Endometrium (tissue), 2 donors: ENCODE results near the gene CTDSP1.

Source experiments
- FAIRE-seq: peaks from 2 replicates; lab custom pipeline; 2012; peaks lifted over from hg19 to GRCh38; lab: Jason Lieb, UNC
- donor health status: control.
- donor health status: control.

Gene CTDSP1

DNA sequence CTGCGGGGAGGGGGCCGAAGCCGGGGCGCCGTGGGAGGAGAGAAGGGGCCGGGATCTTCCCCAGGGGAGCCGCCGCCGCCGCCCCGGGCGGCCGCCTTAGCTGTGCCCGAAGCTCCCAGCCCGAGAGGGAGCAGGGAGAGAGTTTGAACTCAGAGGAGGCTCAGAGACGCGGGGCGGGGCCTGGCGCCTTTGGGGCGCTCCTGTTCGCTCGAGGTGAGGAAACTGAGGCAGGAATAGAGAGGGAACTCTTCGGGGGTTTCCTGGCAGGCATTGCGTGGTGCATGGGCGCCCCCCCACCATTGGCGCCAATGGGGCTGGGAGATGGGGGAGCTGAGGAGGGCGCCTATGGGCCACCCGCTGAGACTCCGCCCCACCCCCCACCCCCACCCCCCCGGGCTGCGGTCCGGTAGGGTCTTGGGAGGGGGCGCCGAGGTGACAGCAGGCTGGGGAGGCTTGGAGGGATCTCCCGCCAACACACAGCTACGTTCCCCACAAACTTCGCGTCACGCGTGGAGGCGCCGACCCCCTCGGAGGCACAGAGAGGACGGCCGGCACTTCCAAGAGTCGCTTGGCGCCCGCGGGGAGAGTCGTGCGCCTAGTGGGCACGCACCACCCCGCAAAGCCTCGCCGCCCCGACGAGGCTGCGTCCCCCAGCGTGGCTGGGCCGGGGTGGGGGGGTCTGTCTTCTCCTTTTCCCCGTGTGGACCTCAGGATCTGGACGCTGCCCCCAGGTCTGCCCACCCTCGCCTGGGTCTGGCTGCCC lies 680 bp downstream of the CTDSP1 start:
- no peak for FAIRE-seq

DNA sequence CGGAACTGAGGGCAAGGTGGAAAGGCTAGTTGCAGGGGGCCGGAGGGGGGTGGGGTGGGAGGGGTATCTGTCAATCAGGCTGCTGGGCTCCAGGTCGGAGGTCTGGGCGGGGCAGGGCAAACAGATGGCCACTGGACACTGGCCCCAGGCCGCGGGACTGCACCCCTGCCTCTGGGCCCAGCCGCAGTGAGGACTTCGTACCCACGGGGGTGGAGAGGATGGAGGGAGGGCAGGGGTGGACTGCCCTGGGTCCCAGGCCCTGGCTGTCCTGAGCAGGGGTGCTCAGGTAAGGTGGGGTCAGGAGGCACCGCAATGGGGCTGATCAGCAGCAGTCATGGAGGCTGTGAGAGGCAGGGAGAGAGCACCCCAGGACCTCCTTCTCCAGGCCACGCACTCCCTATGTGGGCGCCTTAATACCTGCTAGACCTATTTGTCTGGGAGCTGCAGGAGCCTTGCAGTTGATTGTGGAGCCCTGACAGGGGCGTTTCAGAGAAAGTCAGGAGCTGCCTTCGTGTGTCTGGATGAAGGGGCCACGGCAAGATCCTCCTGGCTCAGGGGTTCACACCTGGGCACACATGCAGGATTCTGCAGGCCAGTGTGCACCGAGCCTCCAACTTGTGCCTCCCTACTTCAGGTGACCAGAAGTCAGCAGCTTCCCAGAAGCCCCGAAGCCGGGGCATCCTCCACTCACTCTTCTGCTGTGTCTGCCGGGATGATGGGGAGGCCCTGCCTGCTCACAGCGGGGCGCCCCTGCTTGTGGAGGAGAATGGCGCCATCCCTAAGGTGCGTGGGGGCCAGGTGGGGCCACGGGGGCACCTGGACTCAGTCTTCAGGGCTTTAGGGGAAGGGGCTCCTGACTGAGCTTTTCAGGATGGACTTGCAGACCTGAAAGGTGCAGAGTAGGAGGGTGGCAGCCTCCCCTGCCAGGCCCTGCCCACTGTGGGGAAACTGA lies 1.5 kb downstream of the CTDSP1 start:
- FAIRE-seq = no peak

DNA sequence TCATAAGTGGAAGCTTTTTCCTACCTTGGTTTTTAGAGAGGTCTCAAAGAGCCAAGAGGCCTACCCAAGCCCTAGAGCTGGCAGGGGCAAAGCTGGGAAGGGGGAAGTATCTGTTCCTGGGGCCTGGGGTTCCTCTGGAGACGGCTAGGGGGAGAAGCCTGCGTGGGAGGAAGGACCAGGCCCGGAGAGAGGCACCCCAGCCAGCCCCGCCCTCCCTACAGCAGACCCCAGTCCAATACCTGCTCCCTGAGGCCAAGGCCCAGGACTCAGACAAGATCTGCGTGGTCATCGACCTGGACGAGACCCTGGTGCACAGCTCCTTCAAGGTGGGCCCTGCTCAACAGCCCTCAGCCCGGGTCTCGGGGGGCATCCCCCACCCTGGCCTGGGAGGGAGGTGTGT lies 2.2 kb downstream of the CTDSP1 start:
- no peak for FAIRE-seq

DNA sequence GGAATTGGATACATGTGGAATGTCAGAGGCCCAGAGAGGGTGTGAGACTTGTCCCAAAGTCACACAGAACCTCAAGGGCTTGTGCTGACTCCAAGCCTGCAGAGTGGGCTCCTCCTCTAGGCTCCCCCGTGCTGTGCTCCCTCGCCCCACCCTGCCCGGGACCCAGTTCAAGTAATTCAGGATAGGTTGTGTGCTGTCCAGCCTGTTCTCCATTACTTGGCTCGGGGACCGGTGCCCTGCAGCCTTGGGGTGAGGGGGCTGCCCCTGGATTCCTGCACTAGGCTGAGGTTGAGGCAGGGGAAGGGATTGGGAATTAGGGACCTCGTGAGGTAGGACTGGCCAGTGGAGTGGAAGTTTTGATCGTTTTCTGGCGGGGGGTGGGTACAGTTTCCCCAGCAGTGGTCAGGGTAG lies 2.8 kb downstream of the CTDSP1 start:
- no peak for FAIRE-seq

DNA sequence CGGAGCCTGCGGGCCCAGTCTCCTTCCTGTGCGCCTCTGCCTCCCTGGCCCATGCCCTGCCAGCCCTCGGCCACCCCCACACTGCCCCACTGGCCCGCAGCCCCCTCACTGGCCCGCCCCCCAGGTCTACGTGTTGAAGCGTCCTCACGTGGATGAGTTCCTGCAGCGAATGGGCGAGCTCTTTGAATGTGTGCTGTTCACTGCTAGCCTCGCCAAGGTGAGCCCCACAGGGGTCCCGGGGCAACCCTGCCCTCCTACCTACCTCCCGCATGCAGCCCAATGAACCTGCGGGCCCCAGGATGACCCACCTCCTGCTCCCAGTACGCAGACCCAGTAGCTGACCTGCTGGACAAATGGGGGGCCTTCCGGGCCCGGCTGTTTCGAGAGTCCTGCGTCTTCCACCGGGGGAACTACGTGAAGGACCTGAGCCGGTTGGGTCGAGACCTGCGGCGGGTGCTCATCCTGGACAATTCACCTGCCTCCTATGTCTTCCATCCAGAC lies 3.3 kb downstream of the CTDSP1 start:
- FAIRE-seq = no peak

DNA sequence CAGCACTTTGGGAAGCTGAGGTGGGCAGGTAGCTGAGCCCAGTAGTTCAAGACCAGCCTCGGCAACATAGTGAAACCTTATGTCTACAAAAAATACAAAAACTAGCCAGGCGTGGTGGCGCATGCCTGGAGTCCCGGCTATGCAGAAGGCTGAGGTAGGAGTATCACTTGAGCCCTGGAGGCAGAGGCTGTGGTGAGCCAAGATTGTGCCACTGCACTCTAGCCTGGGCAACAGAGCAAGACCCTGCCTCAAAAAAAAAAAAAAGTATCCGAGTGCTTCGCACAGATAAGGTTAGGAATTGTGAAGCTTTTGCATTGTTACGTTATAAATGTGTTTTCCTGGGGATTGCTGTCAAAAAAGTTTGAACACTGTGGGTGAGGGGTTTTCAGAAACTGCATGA lies 4.1 kb downstream of the CTDSP1 start:
- FAIRE-seq = no peak

DNA sequence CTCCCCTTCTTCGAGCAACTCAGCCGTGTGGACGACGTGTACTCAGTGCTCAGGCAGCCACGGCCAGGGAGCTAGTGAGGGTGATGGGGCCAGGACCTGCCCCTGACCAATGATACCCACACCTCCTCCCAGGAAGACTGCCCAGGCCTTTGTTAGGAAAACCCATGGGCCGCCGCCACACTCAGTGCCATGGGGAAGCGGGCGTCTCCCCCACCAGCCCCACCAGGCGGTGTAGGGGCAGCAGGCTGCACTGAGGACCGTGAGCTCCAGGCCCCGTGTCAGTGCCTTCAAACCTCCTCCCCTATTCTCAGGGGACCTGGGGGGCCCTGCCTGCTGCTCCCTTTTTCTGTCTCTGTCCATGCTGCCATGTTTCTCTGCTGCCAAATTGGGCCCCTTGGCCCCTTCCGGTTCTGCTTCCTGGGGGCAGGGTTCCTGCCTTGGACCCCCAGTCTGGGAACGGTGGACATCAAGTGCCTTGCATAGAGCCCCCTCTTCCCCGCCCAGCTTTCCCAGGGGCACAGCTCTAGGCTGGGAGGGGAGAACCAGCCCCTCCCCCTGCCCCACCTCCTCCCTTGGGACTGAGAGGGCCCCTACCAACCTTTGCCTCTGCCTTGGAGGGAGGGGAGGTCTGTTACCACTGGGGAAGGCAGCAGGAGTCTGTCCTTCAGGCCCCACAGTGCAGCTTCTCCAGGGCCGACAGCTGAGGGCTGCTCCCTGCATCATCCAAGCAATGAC lies 4.8 kb downstream of the CTDSP1 start:
- no peak for FAIRE-seq

DNA sequence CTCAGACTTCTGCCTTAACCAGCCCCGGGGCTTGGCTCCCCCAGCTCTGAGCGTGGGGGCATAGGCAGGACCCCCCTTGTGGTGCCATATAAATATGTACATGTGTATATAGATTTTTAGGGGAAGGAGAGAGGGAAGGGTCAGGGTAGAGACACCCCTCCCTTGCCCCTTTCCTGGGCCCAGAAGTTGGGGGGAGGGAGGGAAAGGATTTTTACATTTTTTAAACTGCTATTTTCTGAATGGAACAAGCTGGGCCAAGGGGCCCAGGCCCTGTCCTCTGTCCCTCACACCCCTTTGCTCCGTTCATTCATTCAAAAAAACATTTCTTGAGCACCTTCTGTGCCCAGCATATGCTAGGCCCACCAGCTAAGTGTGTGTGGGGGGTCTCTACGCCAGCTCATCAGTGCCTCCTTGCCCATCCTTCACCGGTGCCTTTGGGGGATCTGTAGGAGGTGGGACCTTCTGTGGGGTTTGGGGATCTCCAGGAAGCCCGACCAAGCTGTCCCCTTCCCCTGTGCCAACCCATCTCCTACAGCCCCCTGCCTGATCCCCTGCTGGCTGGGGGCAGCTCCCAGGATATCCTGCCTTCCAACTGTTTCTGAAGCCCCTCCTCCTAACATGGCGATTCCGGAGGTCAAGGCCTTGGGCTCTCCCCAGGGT lies 5.5 kb downstream of the CTDSP1 start:
- FAIRE-seq = no peak

DNA sequence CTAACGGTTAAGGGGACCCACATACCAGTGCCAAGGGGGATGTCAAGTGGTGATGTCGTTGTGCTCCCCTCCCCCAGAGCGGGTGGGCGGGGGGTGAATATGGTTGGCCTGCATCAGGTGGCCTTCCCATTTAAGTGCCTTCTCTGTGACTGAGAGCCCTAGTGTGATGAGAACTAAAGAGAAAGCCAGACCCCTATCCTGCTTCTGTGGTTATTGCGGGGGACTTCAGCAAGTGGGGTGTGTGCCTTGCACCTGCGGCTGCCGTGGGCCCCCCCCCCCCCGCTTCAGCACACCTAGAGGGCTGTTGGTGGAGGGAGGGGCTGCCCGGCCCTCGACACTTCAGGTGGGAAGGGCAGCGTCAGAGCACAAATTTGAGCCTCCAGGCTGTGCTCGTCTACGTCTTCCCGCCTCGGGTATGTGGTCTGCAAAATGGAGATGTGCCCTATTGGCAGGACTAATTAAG lies 6.1 kb downstream of the CTDSP1 start:
- no peak for FAIRE-seq

DNA sequence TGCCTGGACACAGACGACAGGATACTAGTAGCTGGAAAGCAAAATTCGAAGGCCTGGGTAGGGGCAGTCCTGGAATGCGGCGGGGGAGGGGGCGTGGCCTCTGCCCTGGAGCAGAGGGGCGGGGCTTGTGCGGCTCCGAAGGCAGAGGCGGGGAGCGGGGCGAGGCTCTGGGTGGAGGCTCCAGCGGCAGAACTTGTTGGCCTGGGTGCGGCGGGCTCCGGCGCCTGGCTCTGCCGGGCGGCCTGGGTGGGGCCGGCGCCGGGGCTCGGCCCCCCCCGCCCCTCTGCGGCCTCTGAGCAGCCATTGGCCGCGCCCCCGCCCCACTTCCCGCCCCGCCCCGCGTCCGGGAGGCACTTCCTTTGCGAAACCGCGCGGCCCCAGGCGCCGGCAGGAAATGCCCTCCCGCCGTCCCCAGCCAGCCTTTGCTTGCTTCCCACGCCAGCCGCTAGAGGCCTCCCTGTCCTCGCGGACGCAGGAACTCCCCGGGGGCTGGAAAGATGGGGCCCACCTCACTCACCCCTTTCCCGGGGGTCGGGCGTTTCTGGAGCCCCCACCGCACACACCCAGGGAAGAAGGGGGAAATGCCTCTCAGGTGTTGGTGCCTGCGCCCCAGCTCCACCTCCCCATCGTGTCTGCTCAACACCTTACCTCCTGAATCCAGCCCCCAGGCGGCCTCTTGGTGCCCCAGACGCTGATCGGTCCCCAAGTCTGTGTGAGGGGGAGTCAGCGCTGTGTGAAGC lies 6.7 kb downstream of the CTDSP1 start:
- no peak for FAIRE-seq

DNA sequence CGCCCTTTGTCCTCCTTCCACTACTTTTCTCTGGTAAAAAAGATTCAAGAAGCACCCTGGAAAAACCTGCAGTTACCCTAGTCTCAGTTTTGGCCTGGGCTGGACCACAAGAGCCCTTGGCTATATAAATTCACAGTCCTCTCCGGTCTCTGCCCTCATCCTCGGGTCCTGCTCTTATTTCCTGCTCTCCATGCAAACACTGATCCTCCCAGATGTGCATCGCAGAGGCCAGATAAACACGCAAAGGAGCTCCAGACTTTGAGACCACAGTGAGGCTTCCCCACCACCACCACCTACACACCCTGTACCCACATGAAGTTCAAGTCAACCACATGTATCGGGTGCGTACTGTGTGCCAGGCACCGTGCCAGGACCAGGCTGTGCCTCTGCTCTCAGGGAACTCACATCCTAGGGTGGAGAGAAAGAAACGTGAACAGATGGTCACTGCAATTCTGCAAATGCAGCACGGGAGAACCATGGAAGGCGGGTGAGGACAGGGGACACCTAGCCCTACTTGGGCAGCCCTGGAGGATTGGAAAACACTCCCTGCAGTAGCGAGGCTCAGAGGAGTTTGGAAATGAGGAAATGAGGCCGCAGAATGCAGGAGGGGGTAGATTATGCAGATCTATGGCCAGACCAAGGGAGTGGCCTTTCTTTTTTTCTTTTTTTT lies 7.4 kb downstream of the CTDSP1 start:
- FAIRE-seq = no peak

DNA sequence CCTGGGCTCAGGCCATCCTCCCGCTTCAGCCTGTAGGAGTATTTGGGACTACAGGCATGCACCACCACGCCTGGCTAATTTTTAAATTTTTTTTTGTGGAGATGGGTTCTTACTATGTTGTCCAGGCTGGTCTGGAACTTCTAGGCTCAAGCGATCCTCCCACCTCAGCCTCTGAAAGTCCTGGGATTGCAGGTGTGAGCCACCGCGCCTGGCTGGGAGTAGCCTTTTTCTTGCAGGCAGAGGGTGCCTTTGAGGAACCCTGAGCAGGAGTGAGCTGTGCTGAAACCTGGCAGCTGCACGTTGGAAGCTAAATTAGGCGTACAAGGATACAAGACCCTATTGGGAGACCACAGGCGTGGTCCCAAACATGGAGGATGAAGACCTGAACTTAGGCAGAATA lies 8.0 kb downstream of the CTDSP1 start:
- no peak for FAIRE-seq

DNA sequence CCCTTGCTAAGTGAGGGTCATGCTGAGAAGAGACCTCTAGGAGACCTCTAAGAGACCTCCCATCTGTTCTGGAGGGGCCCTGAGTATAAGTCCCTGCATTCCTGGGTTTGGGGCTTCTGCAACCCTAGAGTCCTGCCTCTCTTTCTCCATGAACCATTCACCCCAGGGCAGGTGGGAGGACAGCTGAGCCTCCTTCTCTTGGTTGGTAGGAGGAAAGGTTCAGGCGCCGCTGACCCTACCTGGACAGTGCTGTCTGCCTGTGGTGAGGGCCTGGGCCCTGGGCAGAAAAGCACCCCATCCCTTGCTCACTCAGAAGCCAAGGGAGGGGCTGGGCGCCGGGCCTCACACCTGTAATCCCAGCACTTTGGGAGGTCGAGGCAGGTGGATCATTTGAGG lies 18.7 kb downstream of the CTDSP1 start:
- no peak for FAIRE-seq

DNA sequence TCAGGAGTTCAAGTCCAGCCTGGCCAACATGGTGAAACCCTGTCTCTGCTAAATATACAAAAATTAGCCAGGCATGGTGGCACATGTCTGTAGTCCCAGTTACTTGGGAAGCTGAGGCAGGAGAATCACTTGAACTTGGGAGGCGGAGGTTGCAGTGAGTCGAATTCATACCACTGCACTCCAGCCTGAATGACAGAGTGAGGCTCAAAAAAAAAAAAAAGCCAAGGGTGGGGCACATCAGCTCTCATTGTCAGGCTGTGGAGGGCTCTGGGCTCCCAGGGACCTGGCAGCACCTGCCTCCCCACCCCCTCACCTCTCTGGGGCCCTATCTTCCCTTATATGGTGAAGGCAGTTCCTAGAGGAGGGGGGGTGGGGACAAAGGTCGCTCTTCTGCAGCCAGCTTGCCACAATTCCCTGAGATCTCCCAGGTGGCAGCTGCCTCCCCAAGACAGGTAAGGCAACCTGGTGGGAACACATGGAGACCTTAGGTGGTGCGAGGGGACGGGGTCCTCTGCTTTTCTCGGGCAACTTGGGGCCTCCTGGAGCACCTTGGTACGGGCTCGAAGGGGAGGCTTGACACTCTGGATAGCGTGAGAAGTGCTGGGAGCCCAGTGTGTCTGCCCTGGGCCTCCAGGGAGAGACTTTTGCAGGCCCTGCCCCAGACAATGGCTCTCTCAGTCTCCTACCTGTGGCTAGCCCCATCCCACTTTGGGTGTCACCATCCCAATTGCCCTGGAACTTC lies 19.2 kb downstream of the CTDSP1 start, which contains the start of gene VIL1:
Gene VIL1 (plus strand): TSS at position 407 of the 742 bp plus-strand sequence. CDS start 4,656 bp downstream, outside the sequence.
- no peak for FAIRE-seq

DNA sequence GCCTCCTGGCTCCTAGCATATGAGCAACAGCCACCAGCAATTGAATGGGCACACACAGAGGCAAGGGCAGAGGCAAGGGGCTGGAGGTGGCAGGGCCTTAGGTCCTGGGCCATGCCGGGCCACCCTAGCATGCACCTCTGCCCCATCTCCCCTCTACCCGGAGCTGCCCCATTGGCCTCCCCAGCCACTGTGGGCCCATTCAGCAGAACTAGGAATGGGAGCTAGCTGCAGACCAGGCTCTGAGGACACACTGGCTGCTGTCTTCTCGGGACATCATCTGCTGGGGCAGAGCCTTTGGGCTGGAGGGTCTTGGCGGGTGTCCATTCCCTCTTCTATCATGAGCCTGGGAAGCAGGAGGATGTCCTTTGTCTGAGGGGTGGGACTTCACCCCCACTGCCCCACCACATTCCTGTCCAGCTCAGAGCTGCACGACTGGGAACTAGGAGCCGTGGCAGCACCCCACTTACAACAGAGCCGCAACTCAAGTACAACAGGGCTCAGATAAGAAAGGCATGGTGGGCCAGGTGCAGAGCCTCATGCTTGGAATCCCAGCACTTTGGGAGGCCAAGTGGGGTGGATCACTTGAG lies 20.1 kb downstream of the CTDSP1 start:
- no peak for FAIRE-seq

DNA sequence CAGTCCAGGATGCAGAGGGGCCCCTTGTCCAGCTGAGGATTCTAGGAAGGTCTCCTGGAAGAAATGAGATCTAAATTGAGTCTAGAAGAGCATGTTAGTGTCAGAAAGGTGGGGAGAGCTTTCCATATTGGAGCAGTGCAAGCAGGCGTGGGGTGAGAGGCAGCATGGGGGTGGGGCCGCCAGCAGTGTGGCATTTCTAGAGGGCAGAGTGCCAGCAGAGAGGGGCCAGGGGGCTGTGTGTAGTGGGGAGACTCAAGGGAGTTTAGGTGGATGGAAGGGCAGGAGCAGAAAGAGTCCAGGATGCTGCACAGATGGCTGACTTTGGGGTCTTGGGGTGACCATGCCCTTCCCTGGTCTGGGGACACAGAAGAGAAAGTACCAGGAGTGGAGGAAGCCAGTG lies 21.4 kb downstream of the CTDSP1 start:
- no peak for FAIRE-seq

DNA sequence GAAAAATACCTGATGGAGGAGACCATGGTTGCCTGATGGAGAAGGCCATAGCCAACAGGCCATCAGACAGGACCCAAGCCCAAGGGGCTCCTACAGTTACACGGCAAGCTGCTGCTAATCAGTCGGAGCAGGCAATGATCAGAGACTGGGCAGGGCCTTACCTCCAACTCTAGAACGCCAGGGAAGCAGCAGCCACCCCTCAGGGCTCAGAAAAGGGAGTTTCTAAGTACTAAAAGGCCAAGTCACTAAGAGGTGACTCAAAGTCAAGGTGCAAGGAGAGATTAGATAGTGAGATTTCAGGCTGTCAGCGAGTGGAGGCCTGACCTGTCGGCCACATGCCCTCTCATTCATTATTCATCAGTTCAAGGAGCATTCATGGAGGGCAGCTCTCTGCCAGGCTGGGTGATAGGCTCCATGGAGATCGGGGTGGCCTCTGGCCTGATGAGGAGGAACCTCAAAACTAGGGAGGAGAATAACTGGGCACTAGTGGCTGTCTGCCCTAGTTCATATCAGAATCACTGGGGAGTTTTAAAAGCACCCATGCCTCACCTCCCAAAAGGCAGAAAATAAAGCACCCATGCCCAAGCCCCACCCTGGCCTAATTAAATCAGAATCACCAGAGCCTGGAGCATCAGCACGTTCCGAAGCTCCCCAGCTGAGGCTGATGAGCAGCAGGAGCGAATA lies 22.9 kb downstream of the CTDSP1 start:
- FAIRE-seq = no peak

DNA sequence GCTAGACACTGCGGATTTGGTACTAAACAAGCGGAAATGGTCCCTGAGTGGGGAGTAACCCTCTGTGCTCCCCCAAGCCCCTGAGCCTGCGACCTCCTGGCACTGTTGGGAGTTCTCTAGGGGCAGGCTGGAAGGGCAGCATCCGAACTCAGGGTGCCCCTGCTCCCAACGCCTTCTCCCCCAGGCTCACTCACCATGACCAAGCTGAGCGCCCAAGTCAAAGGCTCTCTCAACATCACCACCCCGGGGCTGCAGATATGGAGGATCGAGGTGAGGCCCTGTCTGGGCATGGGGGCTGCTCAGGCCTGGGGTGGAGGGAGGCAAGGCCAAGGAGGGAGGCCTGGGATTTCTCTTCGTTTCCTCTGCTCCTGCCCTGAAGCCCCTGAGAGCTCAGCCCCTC lies 23.9 kb downstream of the CTDSP1 start:
- no peak for FAIRE-seq

DNA sequence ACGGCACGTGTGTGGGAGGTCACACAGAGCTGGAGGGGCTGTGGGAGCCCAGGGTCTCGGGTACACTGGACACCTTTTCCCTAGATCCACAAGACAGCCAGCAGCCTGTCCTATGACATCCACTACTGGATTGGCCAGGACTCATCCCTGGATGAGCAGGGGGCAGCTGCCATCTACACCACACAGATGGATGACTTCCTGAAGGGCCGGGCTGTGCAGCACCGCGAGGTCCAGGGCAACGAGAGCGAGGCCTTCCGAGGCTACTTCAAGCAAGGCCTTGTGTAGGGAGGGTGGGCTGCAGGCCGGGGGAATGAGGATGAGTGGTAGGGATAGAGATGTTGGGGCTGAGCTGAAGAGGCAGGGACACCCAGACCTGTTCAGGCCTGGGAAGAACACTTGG lies 25.9 kb downstream of the CTDSP1 start:
- no peak for FAIRE-seq
